HepG2 (cell line): ENCODE measurements around the gene DCDC1.

Experiments used
- NFIC ChIP-seq: IDR thresholded peaks from 2 replicates; pipeline ENCODE4 v1.6.1; 2012; ENCODE audit warnings: mild to moderate bottlenecking, low read length, inconsistent platforms
- POLR2AphosphoS5 ChIP-seq: IDR thresholded peaks from 2 replicates; pipeline ENCODE4 v1.6.1; 2012; ENCODE audit warnings: low read depth, low read length

DNA sequence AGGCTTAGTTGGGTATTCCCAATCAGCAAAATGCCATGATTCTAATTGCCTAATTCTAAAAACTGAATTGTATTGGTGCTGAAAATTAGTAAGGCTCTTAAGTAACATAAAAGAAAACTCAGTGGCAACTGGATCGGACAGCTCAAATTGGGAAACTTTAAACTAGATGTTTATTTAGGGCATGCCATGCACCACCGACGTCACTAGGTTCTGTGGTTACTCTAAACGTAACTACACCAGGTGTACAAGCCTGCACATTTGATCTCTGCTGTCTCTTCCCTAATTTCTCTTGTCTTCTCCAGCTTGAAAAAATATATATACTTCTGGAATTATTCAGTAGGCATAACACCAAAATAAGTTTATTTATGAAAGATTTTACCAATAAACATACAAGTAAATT, 378.2 kb downstream of the DCDC1 start:
- TF ChIP-seq POLR2AphosphoS5 (no peak), NFIC (no peak)
